Kidney (tissue), 14 donors: ENCODE measurements around the gene RPS3. TPM values are rescaled to one million over a fixed set of nuclear protein-coding genes. Genes with fewer than 3 reads are reported as not detected.
A peak's percentile ranks its signal among the peaks of the same experiment; 100 is the strongest.

Experiments used
- DNase-seq, 5 donors: peaks; one replicate each; pipeline ENCODE4 v3.0.0-alpha.2; 2013 to 2020
- FAIRE-seq: peaks from 2 replicates; lab custom pipeline; 2012; peaks lifted over from hg19 to GRCh38; lab: Jason Lieb, UNC
- H3K27ac ChIP-seq, 2 donors: one replicate each; pipeline ENCODE4 v1.7.0; 2013; ENCODE audit warnings: low read depth in 2 of 2, low read length in 2 of 2, inconsistent platforms in 1 of 2
- H3K27me3 ChIP-seq: one replicate; pipeline ENCODE4 v1.7.1; 2013; ENCODE audit warnings: low read length, inconsistent platforms; ENCODE audit not compliant: control insufficient read depth, insufficient read depth
- H3K36me3 ChIP-seq, 3 donors: one replicate each; pipeline versions ENCODE4 v1.7.0 to v1.7.1; 2013; ENCODE audit warnings: low read length in 3 of 3, control low read depth in 1 of 3, inconsistent platforms in 1 of 3; ENCODE audit not compliant: insufficient read depth in 3 of 3, control insufficient read depth in 2 of 3
- H3K4me1 ChIP-seq, 3 donors: one replicate each; pipeline versions ENCODE4 v1.7.0 to v1.7.1; 2013; ENCODE audit warnings: low read length in 3 of 3, inconsistent platforms in 1 of 3, low read depth in 1 of 3; ENCODE audit not compliant: control insufficient read depth in 2 of 3, insufficient read depth in 2 of 3
- H3K4me3 ChIP-seq, 3 donors: one replicate each; pipeline versions ENCODE4 v1.7.0 to v1.8.1; 2013; ENCODE audit warnings: low read length in 3 of 3, control low read depth in 1 of 3, inconsistent platforms in 1 of 3
- H3K9ac ChIP-seq, 3 donors: one replicate each; pipeline versions ENCODE4 v1.7.0 to v1.7.1; 2013; ENCODE audit warnings: low read length in 3 of 3, control low read depth in 1 of 3, inconsistent platforms in 1 of 3
- H3K9me3 ChIP-seq, 3 donors: one replicate each; pipeline versions ENCODE4 v1.7.0 to v1.7.1; 2013; ENCODE audit warnings: low read length in 3 of 3, control low read depth in 1 of 3, inconsistent platforms in 1 of 3; ENCODE audit not compliant: control insufficient read depth in 2 of 3, insufficient read depth in 1 of 3
- intact Hi-C: fragments of 100-400 bp; cut with DNase I; formaldehyde crosslinking; loops from one replicate; pipeline ENCODE4 v1.11.1; 2022
- polyA plus RNA-seq: library from polyadenylated mRNA; stranded (reverse); fragments of 350-450 nt; fragmentation: Illumina TruSeq; extraction: RNeasy Lipid Tissue Mini Kit (QIAGEN cat#74804); gene quantifications from one replicate; pipeline ENCODE4 v1.2.3, GENCODE V29; 2014; ENCODE audit warnings: low read depth, low replicate concordance; ENCODE audit not compliant: insufficient read depth
- total RNA-seq: library from RNA; stranded (reverse); fragmentation: NEBNext Ultra II Directional; extraction: Animal tissue kit (Norgen Biotek cat#: 25700); gene quantifications from one replicate; pipeline ENCODE4 v1.2.1, GENCODE V29; 2021
- TF ChIP-seq, protein P1 (sequence below): IDR thresholded peaks from 3 replicates; pipeline ENCODE4 v1.5.1; 2012; ENCODE audit warnings: mild to moderate bottlenecking, moderate library complexity, borderline replicate concordance; ENCODE audit not compliant: insufficient read depth; ENCODE audit errors: extremely low read depth
- donor health status: control.
- donor health status: control.
- donor health status: control.
- donor health status: control.
- donor health status: control.
- donor health status: DM: yes; HTN: yes; CAD: no.
- donor health status: Normal renal cell carcinoma (clear cell type).

RPS3 gene
- total and polyA plus RNA-seq, 2 donors from 2014 or later: 1,510 to 1,724 TPM

DNA sequence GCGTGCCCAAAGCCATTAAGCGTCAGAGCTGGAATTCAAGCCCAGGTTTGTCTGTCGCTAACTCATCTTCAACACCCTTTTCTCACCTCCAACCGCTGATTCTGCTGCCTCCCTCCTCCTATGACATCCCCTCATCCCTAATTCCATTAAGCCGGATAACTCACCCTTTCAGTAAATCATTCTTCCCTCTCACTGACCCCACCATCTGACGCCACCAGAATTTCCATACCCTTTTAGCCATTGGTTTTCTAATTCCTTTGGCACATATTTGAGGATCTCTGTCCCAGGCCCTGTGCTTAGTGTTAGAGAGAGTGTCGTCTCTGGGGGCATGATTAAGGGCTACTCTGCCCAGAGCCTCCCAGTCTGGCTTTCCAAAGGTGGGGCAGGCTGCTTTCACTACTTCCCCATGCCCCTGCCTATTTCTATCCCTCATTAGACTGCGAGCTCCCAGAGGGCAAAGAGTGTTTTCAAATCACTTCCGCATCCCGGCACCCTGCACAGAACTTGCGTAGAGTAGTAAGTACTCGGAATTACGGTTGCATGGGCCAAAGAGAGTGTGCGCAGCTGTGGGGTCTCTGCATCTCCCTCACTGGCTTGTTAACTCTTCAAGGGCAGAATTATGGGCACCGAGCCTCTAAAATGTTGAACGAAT is 29.8 kb downstream of the RPS3 start:
- TF ChIP-seq, protein P1, sequence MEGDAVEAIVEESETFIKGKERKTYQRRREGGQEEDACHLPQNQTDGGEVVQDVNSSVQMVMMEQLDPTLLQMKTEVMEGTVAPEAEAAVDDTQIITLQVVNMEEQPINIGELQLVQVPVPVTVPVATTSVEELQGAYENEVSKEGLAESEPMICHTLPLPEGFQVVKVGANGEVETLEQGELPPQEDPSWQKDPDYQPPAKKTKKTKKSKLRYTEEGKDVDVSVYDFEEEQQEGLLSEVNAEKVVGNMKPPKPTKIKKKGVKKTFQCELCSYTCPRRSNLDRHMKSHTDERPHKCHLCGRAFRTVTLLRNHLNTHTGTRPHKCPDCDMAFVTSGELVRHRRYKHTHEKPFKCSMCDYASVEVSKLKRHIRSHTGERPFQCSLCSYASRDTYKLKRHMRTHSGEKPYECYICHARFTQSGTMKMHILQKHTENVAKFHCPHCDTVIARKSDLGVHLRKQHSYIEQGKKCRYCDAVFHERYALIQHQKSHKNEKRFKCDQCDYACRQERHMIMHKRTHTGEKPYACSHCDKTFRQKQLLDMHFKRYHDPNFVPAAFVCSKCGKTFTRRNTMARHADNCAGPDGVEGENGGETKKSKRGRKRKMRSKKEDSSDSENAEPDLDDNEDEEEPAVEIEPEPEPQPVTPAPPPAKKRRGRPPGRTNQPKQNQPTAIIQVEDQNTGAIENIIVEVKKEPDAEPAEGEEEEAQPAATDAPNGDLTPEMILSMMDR: no peak
- Histone ChIP-seq H3K27me3 (peaks cover 29% of the 10 kb centered on the region), H3K9ac (no peak overlapping the region), H3K27ac (no peak overlapping the region), H3K4me3 (peak overlapping the region in 1 of 3 donors; percentile 67), H3K4me1 (peaks cover 0 to 10% (median 0%) of the 10 kb centered on the region in 3 donors), H3K36me3 (no peaks in the 10 kb centered on the region), H3K9me3 (no peaks in the 10 kb centered on the region)
- DNase-seq (no peak), FAIRE-seq (no peak)
- intact Hi-C loops: no loop called here

DNA sequence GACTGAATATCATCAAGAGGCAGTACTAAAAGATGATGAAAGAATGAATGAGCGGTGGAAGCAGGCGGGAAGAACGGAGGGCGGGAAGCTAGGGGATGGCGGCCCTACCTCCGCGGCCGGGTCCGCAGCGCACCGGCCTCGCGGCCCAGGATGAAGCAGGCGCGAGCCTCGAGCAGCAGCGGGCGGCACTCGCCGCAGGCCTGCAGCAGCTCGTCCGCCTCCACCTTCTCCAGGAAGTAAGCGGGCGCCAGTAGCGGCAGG is 30.3 kb downstream of the RPS3 start:
- Histone ChIP-seq H3K27me3 (peaks cover 29% of the 10 kb centered on the region), H3K9me3 (no peaks in the 10 kb centered on the region), H3K36me3 (no peaks in the 10 kb centered on the region), H3K4me1 (peaks cover 0 to 10% (median 0%) of the 10 kb centered on the region in 3 donors), H3K9ac (no peak overlapping the region), H3K27ac (no peak overlapping the region), H3K4me3 (no peak overlapping the region)
- no peak for DNase-seq
- intact Hi-C loops: no loop called here
- TF ChIP-seq, protein P1: no peak
- no peak for FAIRE-seq

DNA sequence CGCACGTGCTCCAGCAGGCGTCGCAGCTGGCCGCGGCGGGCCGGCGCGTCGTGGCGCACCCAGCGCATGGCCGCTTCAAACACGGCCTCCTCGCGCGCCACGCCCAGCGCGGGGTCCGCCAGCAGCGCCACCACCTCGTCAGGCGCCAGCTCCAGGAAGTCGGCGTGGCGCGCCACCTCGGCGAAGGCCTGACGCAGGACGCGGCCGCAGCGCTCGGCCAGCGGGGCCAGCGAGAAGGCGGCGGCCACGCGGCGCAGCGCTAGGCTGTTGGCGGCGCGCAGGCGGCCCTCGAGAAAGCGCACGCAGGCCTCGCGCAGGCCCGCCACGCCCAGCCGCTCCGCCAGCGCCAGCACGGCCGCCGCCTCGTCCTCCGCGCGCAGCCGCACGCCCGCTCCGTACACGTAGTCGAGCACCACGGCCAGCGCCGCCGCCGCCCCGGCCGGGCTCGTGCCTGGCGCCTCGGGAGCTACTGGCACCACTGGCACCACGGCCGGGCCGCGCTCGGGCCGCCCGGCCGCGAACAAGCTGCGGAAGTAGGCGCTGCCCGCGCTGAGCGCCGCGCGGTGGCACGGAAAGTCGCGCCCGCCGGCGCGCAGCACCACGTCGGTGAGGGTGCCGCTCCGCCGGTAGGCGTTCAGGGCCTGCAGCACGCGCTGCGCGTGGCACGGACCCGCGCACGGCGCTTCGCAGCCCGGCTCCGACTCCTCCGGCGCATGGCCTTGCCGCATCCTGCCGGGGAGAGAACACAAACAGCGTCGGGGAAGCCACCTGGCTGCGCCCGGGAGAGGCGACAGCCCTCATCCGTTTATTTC is 30.8 kb downstream of the RPS3 start:
- DNase-seq (peak; percentile 61 to 85 (median 79)), FAIRE-seq (no peak)
- Histone ChIP-seq H3K4me1 (peaks cover 0 to 10% (median 0%) of the 10 kb centered on the region in 3 donors), H3K36me3 (no peaks in the 10 kb centered on the region), H3K27ac (no peak overlapping the region), H3K27me3 (peaks cover 29% of the 10 kb centered on the region), H3K9ac (no peak overlapping the region), H3K9me3 (no peaks in the 10 kb centered on the region), H3K4me3 (peak overlapping the region in 1 of 3 donors; percentile 25)
- intact Hi-C loops: no loop called here
- TF ChIP-seq, protein P1: no peak
